ENCODE results near the gene TSKS.

TSKS gene

DNA sequence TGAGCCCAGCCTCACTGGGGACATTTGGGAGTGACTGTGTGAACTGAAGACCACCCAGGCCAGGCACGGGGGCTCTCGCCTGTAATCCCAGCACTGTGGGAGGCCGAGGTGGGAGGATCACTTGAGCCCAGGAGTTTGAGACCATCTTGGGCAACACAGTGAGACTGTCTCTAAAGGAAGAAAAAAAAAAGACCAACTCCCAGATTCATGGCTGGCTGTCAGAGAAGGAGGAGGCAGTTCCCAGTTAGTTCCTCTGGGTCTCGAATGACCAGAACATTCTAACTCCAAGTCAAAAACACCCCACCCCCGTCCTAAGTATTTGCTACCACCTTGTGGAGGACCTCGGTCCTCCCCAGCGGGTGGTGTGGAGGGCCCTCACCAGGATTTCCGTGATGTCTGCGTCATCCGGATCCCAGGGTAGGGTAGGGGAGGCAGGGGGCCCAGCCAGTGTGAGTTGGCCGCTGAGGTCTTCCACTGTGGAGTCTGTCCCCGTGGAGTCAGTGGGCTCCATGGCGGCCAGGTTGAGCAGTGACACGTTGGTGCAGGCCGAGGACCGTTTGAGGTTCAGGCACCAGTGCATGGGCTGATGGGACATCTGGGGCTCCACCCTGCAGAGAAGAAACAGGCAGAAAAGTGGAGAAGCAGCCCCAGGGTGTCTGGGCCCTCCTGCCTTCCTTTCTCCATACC, 1.3 kb downstream of the TSKS start:
- CTCF ChIA-PET, result no interaction called here
- TF ChIP-seq, protein P1, sequence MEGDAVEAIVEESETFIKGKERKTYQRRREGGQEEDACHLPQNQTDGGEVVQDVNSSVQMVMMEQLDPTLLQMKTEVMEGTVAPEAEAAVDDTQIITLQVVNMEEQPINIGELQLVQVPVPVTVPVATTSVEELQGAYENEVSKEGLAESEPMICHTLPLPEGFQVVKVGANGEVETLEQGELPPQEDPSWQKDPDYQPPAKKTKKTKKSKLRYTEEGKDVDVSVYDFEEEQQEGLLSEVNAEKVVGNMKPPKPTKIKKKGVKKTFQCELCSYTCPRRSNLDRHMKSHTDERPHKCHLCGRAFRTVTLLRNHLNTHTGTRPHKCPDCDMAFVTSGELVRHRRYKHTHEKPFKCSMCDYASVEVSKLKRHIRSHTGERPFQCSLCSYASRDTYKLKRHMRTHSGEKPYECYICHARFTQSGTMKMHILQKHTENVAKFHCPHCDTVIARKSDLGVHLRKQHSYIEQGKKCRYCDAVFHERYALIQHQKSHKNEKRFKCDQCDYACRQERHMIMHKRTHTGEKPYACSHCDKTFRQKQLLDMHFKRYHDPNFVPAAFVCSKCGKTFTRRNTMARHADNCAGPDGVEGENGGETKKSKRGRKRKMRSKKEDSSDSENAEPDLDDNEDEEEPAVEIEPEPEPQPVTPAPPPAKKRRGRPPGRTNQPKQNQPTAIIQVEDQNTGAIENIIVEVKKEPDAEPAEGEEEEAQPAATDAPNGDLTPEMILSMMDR (IDR thresholded peaks at IDR 0.05; ENCODE audit: control extremely low read depth, extremely low read depth, low read depth, missing control alignments), result no peak
- no peak for DNase-seq (ENCODE audit: extremely low spot score)
- POLR2A ChIA-PET, result no interaction called here

DNA sequence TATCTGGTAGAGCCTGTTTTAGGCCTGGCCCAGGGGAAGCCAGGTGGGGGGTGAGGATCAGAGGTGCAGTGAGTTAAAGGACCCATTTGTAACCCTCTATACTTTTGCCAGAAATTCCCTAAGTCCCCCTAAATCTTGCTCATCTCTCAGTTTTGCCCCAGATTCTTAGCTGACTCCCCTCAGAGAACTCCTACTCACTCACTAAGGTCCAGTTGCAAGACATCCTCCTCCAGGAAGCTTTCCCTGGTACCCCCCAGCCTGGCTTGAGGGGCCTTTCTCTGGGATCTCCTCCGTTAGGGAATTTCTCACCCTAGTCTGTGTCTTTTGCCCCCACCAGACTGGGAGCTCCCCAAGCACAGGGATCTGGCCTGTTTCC, 1.9 kb downstream of the TSKS start:
- POLR2A ChIA-PET, result no interaction called here
- CTCF ChIA-PET, result no interaction called here
- TF ChIP-seq, protein P1 (IDR thresholded peaks at IDR 0.05; ENCODE audit: control extremely low read depth, extremely low read depth, low read depth, missing control alignments), result no peak
- no peak for DNase-seq (ENCODE audit: extremely low spot score)

DNA sequence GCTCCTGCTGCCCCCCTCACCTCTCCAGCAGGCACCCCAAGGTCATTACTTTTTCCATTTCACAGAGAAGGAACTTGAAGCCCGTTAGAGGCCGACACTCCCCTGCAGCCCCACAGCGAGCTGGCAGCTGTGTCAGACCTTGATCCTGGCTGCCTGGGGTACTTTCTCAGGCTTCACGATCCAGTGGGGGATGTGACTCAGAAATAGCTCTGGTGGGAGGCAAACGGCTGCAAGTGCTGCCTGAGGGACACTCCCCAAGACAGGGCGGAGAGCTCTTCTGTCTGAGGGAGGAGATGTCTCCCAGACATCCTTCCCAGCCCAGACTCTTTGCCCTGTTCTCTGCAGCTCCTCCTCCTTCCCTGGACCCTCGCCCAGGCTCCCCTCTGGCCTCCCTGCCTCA, 4.8 kb downstream of the TSKS start:
- TF ChIP-seq, protein P1 (IDR thresholded peaks at IDR 0.05; ENCODE audit: control extremely low read depth, extremely low read depth, low read depth, missing control alignments), result no peak
- ChIA-PET POLR2A (no interaction called here), CTCF (interaction anchor here (1.7 kb wide), 1 partner anchor 23 kb away, joined by 5 read pairs; no protein-coding TSS in a partner anchor)
- no peak for DNase-seq (ENCODE audit: extremely low spot score)

DNA sequence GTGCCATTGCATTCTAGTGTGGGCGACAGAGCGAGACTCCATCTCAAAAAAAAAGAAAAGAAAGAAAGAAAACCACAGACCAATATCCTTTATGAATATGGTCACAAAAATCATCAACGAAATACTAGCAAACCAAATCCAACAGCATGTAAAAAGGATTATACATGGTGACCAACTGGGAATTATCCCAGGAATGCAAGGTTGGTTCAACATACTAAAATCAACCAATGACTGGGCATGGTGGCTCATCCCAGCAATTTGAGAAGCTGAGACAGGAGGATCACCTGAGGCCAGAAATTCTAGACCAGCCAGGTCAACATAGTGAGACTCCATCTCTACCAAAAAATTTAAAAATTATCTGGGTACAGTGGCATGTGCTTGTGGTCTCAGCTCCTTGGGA, 7.2 kb downstream of the TSKS start:
- ChIA-PET POLR2A (no interaction called here), CTCF (no interaction called here)
- DNase-seq (ENCODE audit: extremely low spot score), result no peak
- TF ChIP-seq, protein P1 (IDR thresholded peaks at IDR 0.05; ENCODE audit: control extremely low read depth, extremely low read depth, low read depth, missing control alignments), result no peak

DNA sequence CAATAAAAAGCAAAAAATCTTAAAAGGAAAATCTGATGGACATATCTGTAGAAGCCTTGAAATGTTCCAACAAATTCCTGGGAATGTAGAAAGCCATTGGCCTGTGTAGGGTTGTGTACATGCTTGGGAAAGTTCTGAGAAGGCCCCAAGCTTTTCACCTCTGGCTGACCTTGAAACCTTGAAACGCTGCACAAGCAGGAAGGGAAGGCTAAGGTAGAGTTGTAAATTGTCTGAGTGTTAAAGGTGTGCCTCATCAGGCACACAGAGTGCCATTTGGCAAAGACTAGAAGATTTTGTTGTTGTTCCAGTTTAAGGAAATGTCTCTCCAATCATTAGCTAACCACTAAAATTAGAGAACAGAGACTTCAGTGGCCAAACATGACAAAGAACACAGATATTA, 10.4 kb downstream of the TSKS start:
- POLR2A ChIA-PET, result no interaction called here
- TF ChIP-seq, protein P1 (IDR thresholded peaks at IDR 0.05; ENCODE audit: control extremely low read depth, extremely low read depth, low read depth, missing control alignments), result no peak
- CTCF ChIA-PET, result no interaction called here
- DNase-seq (ENCODE audit: extremely low spot score), result no peak

DNA sequence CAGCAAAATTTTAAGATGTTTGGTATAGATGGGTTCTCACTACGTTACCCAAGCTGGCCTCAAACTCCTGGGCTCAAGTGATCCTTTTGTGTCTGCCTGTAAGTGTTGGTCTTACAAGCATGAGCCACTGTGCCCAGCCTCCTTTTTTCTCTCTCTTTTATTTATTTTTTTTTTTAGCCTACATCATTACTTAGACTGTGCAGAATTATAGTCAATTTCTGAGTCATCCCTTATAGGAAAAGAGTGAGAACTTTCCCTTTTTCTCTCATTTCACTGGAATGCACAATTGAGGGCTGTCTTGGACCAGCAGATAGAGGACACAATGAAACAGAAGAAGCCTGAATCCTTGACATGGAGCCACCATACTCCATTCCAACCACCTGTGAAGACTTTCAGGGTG, 13.3 kb downstream of the TSKS start:
- CTCF ChIA-PET, result no interaction called here
- POLR2A ChIA-PET, result no interaction called here
- DNase-seq (ENCODE audit: extremely low spot score), result no peak
- TF ChIP-seq, protein P1 (IDR thresholded peaks at IDR 0.05; ENCODE audit: control extremely low read depth, extremely low read depth, low read depth, missing control alignments), result no peak

Data from GM10248 (cell line).